ENCODE data around the gene CRKL.

CRKL gene

GRCh38 chr22:20999350-21000206, 82.4 kb downstream of the CRKL start:
- no peak for DNase-seq

- no peak for DNase-seq
Measured at GRCh38 chr22:21000207-21000986, 83.2 kb downstream of the CRKL start.

GRCh38 chr22:21000987-21001600, 83.9 kb downstream of the CRKL start:
- DNase-seq = no peak

GRCh38 chr22:21001601-21002325, 84.6 kb downstream of the CRKL start, which contains the start of gene THAP7:
Gene THAP7 (minus strand): TSS chr22:21002118. CDS start chr22:21001911, 207 bp downstream.
- peak; percentile 87 for DNase-seq
